Stimulated activated CD8-positive, alpha-beta memory T cell treated with anti-CD3 and anti-CD28 coated beads, Interleukin-2, amount 100 ng/mL, for 48 hours (primary cell): ENCODE measurements around the gene AQP7.
A peak's percentile ranks its signal among the peaks of the same experiment; 100 is the strongest.
"Not testable (repeated sequence)": the region's sequence is repeated elsewhere in the genome, so short reads cannot be mapped to it uniquely, and the experiment has no call there.

Source experiments
- DNase-seq, 2 donors: peaks; one replicate each; pipeline ENCODE4 v3.0.0-alpha.2; 2020; ENCODE audit warnings: low read depth in 2 of 2

AQP7 gene

GRCh38 chr9:33433871-33434270, 31.5 kb upstream of the AQP7 start:
- DNase-seq = no peak

- DNase-seq = no peak
Observed at GRCh38 chr9:33431420-33431819, 29.1 kb upstream of the AQP7 start.

GRCh38 chr9:33430942-33431341, 28.6 kb upstream of the AQP7 start:
- no peak for DNase-seq

- no peak for DNase-seq
Observed at GRCh38 chr9:33429256-33429985, 27.1 kb upstream of the AQP7 start.

GRCh38 chr9:33426843-33427293, 24.5 kb upstream of the AQP7 start:
- DNase-seq = peak in 1 of 2 donors; percentile 13

- no peak for DNase-seq
Observed at GRCh38 chr9:33425128-33425533, 22.8 kb upstream of the AQP7 start.

GRCh38 chr9:33424492-33424891, 22.1 kb upstream of the AQP7 start:
- not testable (repeated sequence) for DNase-seq

GRCh38 chr9:33424043-33424442, 21.7 kb upstream of the AQP7 start:
- not testable (repeated sequence) for DNase-seq

- no peak for DNase-seq
Observed at GRCh38 chr9:33419708-33420303, 17.4 kb upstream of the AQP7 start.

- no peak for DNase-seq
Observed at GRCh38 chr9:33418090-33418489, 15.7 kb upstream of the AQP7 start.

- no peak for DNase-seq
Observed at GRCh38 chr9:33416996-33417395, 14.6 kb upstream of the AQP7 start.

GRCh38 chr9:33415501-33416038, 13.2 kb upstream of the AQP7 start:
- DNase-seq = peak; percentile 80 to 91

- DNase-seq = no peak
Observed at GRCh38 chr9:33414889-33415500, 12.6 kb upstream of the AQP7 start.

GRCh38 chr9:33414268-33414667, 11.9 kb upstream of the AQP7 start:
- no peak for DNase-seq

GRCh38 chr9:33408087-33408486, 5.7 kb upstream of the AQP7 start:
- DNase-seq = no peak

GRCh38 chr9:33407061-33407460, 4.7 kb upstream of the AQP7 start:
- no peak for DNase-seq

- no peak for DNase-seq
Observed at GRCh38 chr9:33404788-33405362, 2.5 kb upstream of the AQP7 start.

GRCh38 chr9:33403941-33404787, 1.8 kb upstream of the AQP7 start:
- no peak for DNase-seq

GRCh38 chr9:33401809-33402208, 559 bp downstream of the AQP7 start:
- DNase-seq = not testable (repeated sequence)

GRCh38 chr9:33399047-33399446, 3.3 kb downstream of the AQP7 start:
- not testable (repeated sequence) for DNase-seq

- not testable (repeated sequence) for DNase-seq
Observed at GRCh38 chr9:33397801-33398200, 4.6 kb downstream of the AQP7 start.
